ENCODE data around the gene GTF3C4.
A peak's percentile ranks its signal among the peaks of the same experiment; 100 is the strongest.

GTF3C4 gene

GRCh38 chr9:132648283-132648682 lies 22.0 kb upstream of the GTF3C4 start:
- no peak for DNase-seq (ENCODE audit: low read depth)

GRCh38 chr9:132648685-132649084 lies 21.6 kb upstream of the GTF3C4 start:
- DNase-seq (ENCODE audit: low read depth) = no peak

- DNase-seq (ENCODE audit: low read depth) = peak; percentile 43
Measured at GRCh38 chr9:132651259-132651658, 19.0 kb upstream of the GTF3C4 start.

- DNase-seq (ENCODE audit: low read depth) = no peak
Measured at GRCh38 chr9:132656299-132656698, 14.0 kb upstream of the GTF3C4 start.

- DNase-seq (ENCODE audit: low read depth) = no peak
Measured at GRCh38 chr9:132662152-132662945, 7.9 kb upstream of the GTF3C4 start.

- DNase-seq (ENCODE audit: low read depth) = no peak
Measured at GRCh38 chr9:132663117-132663516, 7.1 kb upstream of the GTF3C4 start.

GRCh38 chr9:132663851-132664250 lies 6.4 kb upstream of the GTF3C4 start:
- no peak for DNase-seq (ENCODE audit: low read depth)

- DNase-seq (ENCODE audit: low read depth) = no peak
Measured at GRCh38 chr9:132669319-132669697, 956 bp upstream of the GTF3C4 start.

GRCh38 chr9:132669698-132670456 lies 387 bp upstream of the GTF3C4 start, which contains the start of gene DDX31:
DDX31 (minus strand) TSS chr9:132669983; CDS start chr9:132669934, 49 bp downstream.
- DNase-seq (ENCODE audit: low read depth) = peak; percentile 61

- DNase-seq (ENCODE audit: low read depth) = no peak
Measured at GRCh38 chr9:132671620-132672412, 1.6 kb downstream of the GTF3C4 start.

GRCh38 chr9:132672413-132672690 lies 2.1 kb downstream of the GTF3C4 start:
- DNase-seq (ENCODE audit: low read depth) = no peak

- DNase-seq (ENCODE audit: low read depth) = peak; percentile 47
Measured at GRCh38 chr9:132673355-132673754, 3.1 kb downstream of the GTF3C4 start.

- DNase-seq (ENCODE audit: low read depth) = no peak
Measured at GRCh38 chr9:132674485-132674884, 4.2 kb downstream of the GTF3C4 start.

GRCh38 chr9:132677976-132678375 lies 7.7 kb downstream of the GTF3C4 start:
- DNase-seq (ENCODE audit: low read depth) = no peak

GRCh38 chr9:132679946-132680625 lies 9.8 kb downstream of the GTF3C4 start:
- no peak for DNase-seq (ENCODE audit: low read depth)

GRCh38 chr9:132681561-132681960 lies 11.3 kb downstream of the GTF3C4 start:
- no peak for DNase-seq (ENCODE audit: low read depth)

GRCh38 chr9:132683873-132684272 lies 13.6 kb downstream of the GTF3C4 start:
- no peak for DNase-seq (ENCODE audit: low read depth)

- no peak for DNase-seq (ENCODE audit: low read depth)
Measured at GRCh38 chr9:132690696-132691095, 20.4 kb downstream of the GTF3C4 start.

- no peak for DNase-seq (ENCODE audit: low read depth)
Measured at GRCh38 chr9:132694144-132694543, 23.9 kb downstream of the GTF3C4 start.

- no peak for DNase-seq (ENCODE audit: low read depth)
Measured at GRCh38 chr9:132697230-132697629, 27.0 kb downstream of the GTF3C4 start.

- no peak for DNase-seq (ENCODE audit: low read depth)
Measured at GRCh38 chr9:132698989-132699388, 28.7 kb downstream of the GTF3C4 start.

- peak; percentile 4 for DNase-seq (ENCODE audit: low read depth)
Measured at GRCh38 chr9:132699956-132700355, 29.7 kb downstream of the GTF3C4 start.
